H1 (cell line): ENCODE results near the gene POLD1. TPM values are rescaled to one million over a fixed set of nuclear protein-coding genes. Genes with fewer than 3 reads are reported as not detected.

ENCODE experiments used
- CTCF ChIA-PET: fragments of 300-600 bp; sonication (Branson Sonifier 250); formaldehyde crosslinking; loops from one replicate; lab custom pipeline; 2021; ENCODE audit not compliant: partially characterized antibody; lab: Charles Lee
- POLR2A ChIA-PET: fragments of 300-600 bp; sonication (Branson Sonifier 250); formaldehyde crosslinking; loops from one replicate; lab custom pipeline; 2021; ENCODE audit warnings: inconsistent platforms; ENCODE audit not compliant: partially characterized antibody; lab: Charles Lee
- DNase-seq, 2 experiments: peaks; one replicate each; pipeline versions ENCODE4 v3.0.0 to v3.0.0-alpha.2; 2010 to 2022; ENCODE audit warnings: low spot score in 2 of 2, low read depth in 1 of 2, mixed read lengths in 1 of 2
- FAIRE-seq: peaks from 2 replicates; lab custom pipeline; 2011; peaks lifted over from hg19 to GRCh38; lab: Jason Lieb, UNC
- H2AFZ ChIP-seq: 2 replicates; pipeline ENCODE4 v1.8.1; 2012; ENCODE audit warnings: low read length, inconsistent platforms
- H2AK5ac ChIP-seq: 2 replicates; pipeline ENCODE4 v1.6.1; 2013; ENCODE audit warnings: low read depth, low read length
- H2BK120ac ChIP-seq: replicated peaks from 2 replicates; pipeline ENCODE3; 2013; ENCODE audit warnings: low read depth, low read length, inconsistent platforms
- H2BK12ac ChIP-seq: 2 replicates; pipeline ENCODE4 v1.6.1; 2013; ENCODE audit warnings: low read depth, low read length
- H2BK15ac ChIP-seq: 2 replicates; pipeline ENCODE4 v1.6.1; 2013; ENCODE audit warnings: low read length
- H2BK20ac ChIP-seq: 2 replicates; pipeline ENCODE4 v1.6.1; 2013; ENCODE audit warnings: low read length
- H2BK5ac ChIP-seq: 2 replicates; pipeline ENCODE4 v1.6.1; 2013; ENCODE audit warnings: low read depth, low read length
- H3K14ac ChIP-seq: 2 replicates; pipeline ENCODE4 v1.6.1; 2013; ENCODE audit warnings: inconsistent platforms; ENCODE audit not compliant: insufficient read length
- H3K18ac ChIP-seq: 2 replicates; pipeline ENCODE4 v1.6.1; 2013; ENCODE audit warnings: low read length; ENCODE audit errors: extremely low read depth
- H3K23ac ChIP-seq: 2 replicates; pipeline ENCODE4 v1.6.1; 2013; ENCODE audit warnings: inconsistent platforms; ENCODE audit not compliant: insufficient read length
- H3K23me2 ChIP-seq: 2 replicates; pipeline ENCODE4 v1.6.1; 2013; ENCODE audit warnings: low read depth, low read length
- H3K27ac ChIP-seq: 2 replicates; pipeline ENCODE4 v1.6.1; 2011; ENCODE audit warnings: low read depth, low read length, inconsistent platforms
- H3K27me3 ChIP-seq, 4 experiments: replicated peaks in 1 of 4; 1 replicate in 1 of 4; 2 replicates in 3 of 4; pipeline versions ENCODE4 v1.6.1 to v1.8.1; 2011 to 2013; ENCODE audit warnings: low read length in 3 of 4, mild to moderate bottlenecking in 3 of 4, inconsistent platforms in 2 of 4, mixed read lengths in 2 of 4, moderate library complexity in 1 of 4; ENCODE audit not compliant: control insufficient read depth in 3 of 4, insufficient read depth in 3 of 4; ENCODE audit errors: extremely low read depth in 1 of 4
- H3K36me3 ChIP-seq, 4 experiments: 2 replicates each; pipeline versions ENCODE4 v1.6.1 to v1.8.1; 2011 to 2013; ENCODE audit warnings: mild to moderate bottlenecking in 4 of 4, low read length in 3 of 4, moderate library complexity in 2 of 4, control low read depth in 1 of 4, inconsistent platforms in 1 of 4; ENCODE audit not compliant: insufficient read depth in 4 of 4, control insufficient read depth in 2 of 4
- H3K4ac ChIP-seq: replicated peaks from 2 replicates; pipeline ENCODE3; 2013; ENCODE audit warnings: low read length, low read depth, mixed read lengths, inconsistent platforms; ENCODE audit not compliant: insufficient read length
- H3K4me1 ChIP-seq, 4 experiments: replicated peaks in 1 of 4; 1 replicate in 1 of 4; 2 replicates in 3 of 4; pipeline versions ENCODE4 v1.6.1 to v1.8.1; 2011 to 2013; ENCODE audit warnings: low read length in 3 of 4, inconsistent platforms in 2 of 4, mixed read lengths in 1 of 4; ENCODE audit not compliant: insufficient read depth in 4 of 4, control insufficient read depth in 3 of 4
- H3K4me2 ChIP-seq, 2 experiments: 2 replicates each; pipeline versions ENCODE4 v1.6.1 to v1.8.1; 2011 to 2013; ENCODE audit warnings: low read depth in 2 of 2, low read length in 2 of 2, control low read depth in 1 of 2, inconsistent platforms in 1 of 2, mild to moderate bottlenecking in 1 of 2; ENCODE audit not compliant: insufficient read depth in 1 of 2
- H3K4me3 ChIP-seq, 4 experiments: fragments of 200-600, 300-600 bp in 1 of 4; sonication (generic), shearing (Covaris generic), sonication (Bioruptor Twin) in 1 of 4; 2 replicates each; pipeline versions ENCODE4 v1.5.1 to v1.8.1; 2011 to 2016; ENCODE audit warnings: low read length in 4 of 4, low read depth in 3 of 4, control low read depth in 2 of 4, inconsistent platforms in 2 of 4, mild to moderate bottlenecking in 2 of 4, mixed read lengths in 1 of 4, moderate library complexity in 1 of 4; ENCODE audit not compliant: insufficient read depth in 2 of 4; ENCODE audit errors: extremely low read depth in 1 of 4
- H3K56ac ChIP-seq: replicated peaks from 2 replicates; pipeline ENCODE3; 2013; ENCODE audit warnings: low read depth, mild to moderate bottlenecking, mixed read lengths, low read length, inconsistent platforms; ENCODE audit not compliant: insufficient read length
- H3K79me1 ChIP-seq: 2 replicates; pipeline ENCODE4 v1.6.1; 2013; ENCODE audit warnings: low read depth, low read length, control low read depth
- H3K79me2 ChIP-seq, 2 experiments: 2 replicates each; pipeline versions ENCODE4 v1.6.1 to v1.8.1; 2012 to 2013; ENCODE audit warnings: low read length in 2 of 2, mild to moderate bottlenecking in 2 of 2, inconsistent platforms in 1 of 2; ENCODE audit not compliant: insufficient read depth in 2 of 2, control insufficient read depth in 1 of 2
- H3K9ac ChIP-seq, 4 experiments: replicated peaks in 1 of 4; 1 replicate in 1 of 4; 2 replicates in 3 of 4; pipeline versions ENCODE4 v1.6.1 to v1.8.1; 2011 to 2013; ENCODE audit warnings: low read depth in 3 of 4, low read length in 3 of 4, control low read depth in 2 of 4, mild to moderate bottlenecking in 2 of 4, moderate library complexity in 2 of 4, inconsistent platforms in 1 of 4; ENCODE audit errors: extremely low read depth in 1 of 4
- H3K9me3 ChIP-seq, 2 experiments: 2 replicates each; pipeline versions ENCODE4 v1.6.1 to v1.8.1; 2012 to 2013; ENCODE audit warnings: mild to moderate bottlenecking in 2 of 2, moderate library complexity in 2 of 2, control low read depth in 1 of 2, inconsistent platforms in 1 of 2, low read depth in 1 of 2, low read length in 1 of 2, mixed read lengths in 1 of 2; ENCODE audit not compliant: insufficient read depth in 2 of 2
- H4K20me1 ChIP-seq, 2 experiments: replicated peaks in 1 of 2; 2 replicates each; pipeline versions ENCODE3 to v1.8.1; 2011 to 2013; ENCODE audit warnings: inconsistent platforms in 2 of 2, low read length in 2 of 2, mild to moderate bottlenecking in 1 of 2; ENCODE audit not compliant: insufficient read depth in 2 of 2, control insufficient read depth in 1 of 2
- H4K5ac ChIP-seq: 2 replicates; pipeline ENCODE4 v1.6.1; 2013; ENCODE audit warnings: low read length, low read depth, mixed read lengths, inconsistent platforms; ENCODE audit not compliant: insufficient read length
- H4K8ac ChIP-seq: 2 replicates; pipeline ENCODE4 v1.8.0; 2013; ENCODE audit warnings: mild to moderate bottlenecking, moderate library complexity, low read length, inconsistent platforms; ENCODE audit not compliant: insufficient read depth; ENCODE audit errors: extremely low read depth
- H4K91ac ChIP-seq: replicated peaks from 2 replicates; pipeline ENCODE3; 2013; ENCODE audit warnings: low read length, mixed read lengths, inconsistent platforms; ENCODE audit not compliant: insufficient read length
- BCL11A ChIP-seq, 2 experiments: IDR thresholded peaks; one replicate each; pipeline ENCODE4 v1.6.1; 2011; ENCODE audit warnings: low read depth in 2 of 2, low read length in 2 of 2, mild to moderate bottlenecking in 2 of 2
- CBX5 ChIP-seq: fragments of 300-800, 300-1000 bp; sonication (generic); IDR thresholded peaks from 2 replicates; pipeline ENCODE4 v1.7.1; 2016; ENCODE audit warnings: antibody characterized with exemption, low read length, low read depth
- CBX8 ChIP-seq: fragments of 300-800, 300-1000 bp; sonication (generic); IDR thresholded peaks from 2 replicates; pipeline ENCODE4 v1.7.1; 2016; ENCODE audit warnings: low read depth, low read length, borderline replicate concordance
- EZH2 ChIP-seq: fragments of 200-600 bp; sonication (generic); IDR thresholded peaks from 2 replicates; pipeline ENCODE4 v1.7.1; 2012; ENCODE audit warnings: low read depth, mild to moderate bottlenecking, moderate library complexity, low read length, inconsistent platforms; ENCODE audit not compliant: severe bottlenecking
- GABPA ChIP-seq: IDR thresholded peaks from 2 replicates; pipeline ENCODE4 v1.6.1; 2011; ENCODE audit warnings: mild to moderate bottlenecking, low read length, moderate library complexity, borderline replicate concordance; ENCODE audit not compliant: insufficient read depth
- KDM5A ChIP-seq: fragments of 200-600 bp; IDR thresholded peaks from 2 replicates; pipeline ENCODE4 v1.7.1; 2012; ENCODE audit warnings: mild to moderate bottlenecking, low read length, inconsistent platforms, mixed read lengths
- MAFK ChIP-seq: IDR thresholded peaks from 2 replicates; pipeline ENCODE4 v1.6.1; 2012; ENCODE audit warnings: low read depth, mild to moderate bottlenecking, improper control_type of control experiment, low read length
- RNF2 ChIP-seq: fragments of 200-900, 300-1000 bp; sonication (generic); IDR thresholded peaks from 2 replicates; pipeline ENCODE4 v1.7.1; 2016; ENCODE audit warnings: borderline replicate concordance, low read depth, mild to moderate bottlenecking, antibody characterized with exemption, low read length; ENCODE audit not compliant: poor library complexity, severe bottlenecking; ENCODE audit errors: missing control alignments
- RXRA ChIP-seq: IDR thresholded peaks from 2 replicates; pipeline ENCODE4 v1.6.1; 2011; ENCODE audit warnings: low read depth, mild to moderate bottlenecking, low read length, moderate library complexity; ENCODE audit not compliant: insufficient read depth
- SRF ChIP-seq: IDR thresholded peaks from 2 replicates; pipeline ENCODE4 v1.6.1; 2011; ENCODE audit warnings: mild to moderate bottlenecking, low read depth, low read length, moderate library complexity
- TAF1 ChIP-seq: IDR thresholded peaks from 2 replicates; pipeline ENCODE4 v1.6.1; 2011; ENCODE audit warnings: mild to moderate bottlenecking, low read depth, low read length
- USF2 ChIP-seq: IDR thresholded peaks from 2 replicates; pipeline ENCODE4 v1.6.1; 2011; ENCODE audit warnings: low read length, improper control_type of control experiment
- WGBS, 2 experiments: shearing (Covaris generic) in 1 of 2; methylation state at CpG; one replicate each; pipeline versions ENCODE4 v1.1.6 to v1.1.7; 2013 to 2015; ENCODE audit warnings: low lambda C conversion rate in 2 of 2, mixed read lengths in 2 of 2, inconsistent platforms in 1 of 2, low coverage in 1 of 2, missing lambda C conversion rate in 1 of 2; ENCODE audit not compliant: insufficient replicate concordance in 2 of 2, insufficient coverage in 1 of 2, insufficient read length in 1 of 2; ENCODE audit errors: extremely low coverage in 1 of 2, missing lambda C conversion rate in 1 of 2; 5-methylcytosine and 5-hydroxymethylcytosine counted together
- polyA plus RNA-seq, 7 experiments: library from polyadenylated mRNA; depleted of rRNA in 3 of 7; stranded (reverse) in 5 of 7; unstranded in 2 of 7; fragments of >200 nt in 5 of 7; fragments of 200-250 nt in 2 of 7; gene quantifications; 1 replicate in 5 of 7; 2 replicates in 1 of 7; 4 replicates in 1 of 7; pipeline versions ENCODE4 v1.2.1 to v1.2.3, GENCODE V29; 2011 to 2013; ENCODE audit warnings: missing spikeins in 2 of 7, mixed read lengths in 2 of 7
- total RNA-seq: library from RNA; stranded (reverse); fragmentation: NEBNext Ultra II Directional; extraction: Animal tissue kit (Norgen Biotek cat#: 25700); gene quantifications from 2 replicates; pipeline ENCODE4 v1.2.1, GENCODE V29; 2021

The POLD1 gene
- total and polyA plus RNA-seq, 2 of the 8 experiments (the other 6 are each of a cell fraction or from before 2014, with no cell fraction given), result 141 to 142 TPM

GRCh38 chr19:50415661-50416033 lies 31.5 kb downstream of the POLD1 start:
- Histone ChIP-seq H3K9me3 (no peaks in the 10 kb centered on the region), H3K4me1 (peaks cover 0 to 20% (median 12%) of the 10 kb centered on the region in 4 experiments; a peak in 6 of 7 replicates), H3K14ac (no peak overlapping the region), H3K9ac (no peak overlapping the region), H3K4ac (no peak overlapping the region), H2AFZ (no peak overlapping the region), H3K79me1 (no peaks in the 10 kb centered on the region), H4K91ac (no peak overlapping the region), H2BK12ac (no peak overlapping the region), H2BK5ac (no peak overlapping the region), H3K36me3 (peaks cover 0 to 9% (median 0%) of the 10 kb centered on the region in 4 experiments; a peak in 2 of 8 replicates), H3K27ac (no peak overlapping the region), H2AK5ac (no peak overlapping the region), H2BK120ac (no peak overlapping the region), H3K27me3 (peaks cover 0 to 2% (median 0%) of the 10 kb centered on the region in 4 experiments; a peak in 1 of 7 replicates), H3K23ac (no peak overlapping the region), H3K4me2 (no peak overlapping the region), H3K18ac (no peak overlapping the region), H3K4me3 (no peak overlapping the region), H2BK15ac (no peak overlapping the region), H2BK20ac (no peak overlapping the region), H4K20me1 (peaks cover 0 to 8% of the 10 kb centered on the region in 2 experiments), H3K79me2 (no peaks in the 10 kb centered on the region), H4K5ac (no peak overlapping the region), H4K8ac (no peak overlapping the region), H3K56ac (no peak overlapping the region), H3K23me2 (peaks cover 12% of the 10 kb centered on the region; the same call in 1 of the 2 replicates)
- DNase-seq, result no peak
- FAIRE-seq, result no peak
- WGBS, 2 experiments, result 100% methylated on average over 2 of the region's 22 CpGs; no CpG with 5 or more reads in 1 of the 2 experiments
- ChIA-PET POLR2A (interaction anchor here (0.5 to 2.4 kb wide), 10 partner anchors 10 to 100 kb away, joined by 3 to 15 read pairs (median 4); partner anchors contain the start of gene POLD1), CTCF (interaction anchor here (0.6 to 3.2 kb wide), 11 partner anchors 9 to 63 kb away, joined by 3 to 22 read pairs (median 7); no protein-coding TSS in a partner anchor)
- TF ChIP-seq USF2, result no peak
- TF ChIP-seq RNF2, result no peak
- no peak for TF ChIP-seq SRF
- TF ChIP-seq TAF1, result no peak
- no peak for TF ChIP-seq CBX8
- no peak for TF ChIP-seq MAFK
- no peak for TF ChIP-seq KDM5A
- TF ChIP-seq RXRA, result no peak
- TF ChIP-seq GABPA, result no peak
- TF ChIP-seq BCL11A (IDR thresholded peaks at IDR 0.05; ENCODE audit: low read depth in 2 of 2, low read length in 2 of 2), result no peak
- TF ChIP-seq EZH2, result no peak
- no peak for TF ChIP-seq CBX5
